ENCODE data around the gene SLC7A1. TPM values are rescaled to one million over a fixed set of nuclear protein-coding genes. Genes with fewer than 3 reads are reported as not detected.

SLC7A1 gene
- polyA plus RNA-seq, 1 experiment = 14.7 TPM

DNA sequence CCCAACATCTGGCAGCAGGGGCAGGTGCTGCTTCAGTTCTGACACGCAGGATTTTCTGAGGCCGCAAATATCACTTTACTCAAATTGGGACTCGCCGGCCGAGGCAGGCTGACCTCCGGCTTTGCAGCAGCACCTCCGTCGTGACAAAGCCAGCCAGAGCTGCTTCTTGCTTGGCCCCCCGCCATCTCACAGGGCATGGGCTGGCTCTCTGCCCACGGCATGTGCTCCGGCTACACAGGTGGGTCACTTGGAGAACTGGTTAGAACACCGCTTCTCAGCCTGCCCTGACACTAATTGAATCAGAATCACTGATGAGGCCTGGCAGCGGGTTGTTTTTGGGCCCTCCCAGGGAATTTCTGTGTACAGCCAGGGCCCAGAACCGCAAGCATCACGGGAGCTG, 112.3 kb downstream of the SLC7A1 start:
- POLR2A ChIA-PET = no interaction called here
- Histone ChIP-seq H3K27ac (ENCODE audit: low read depth, low read length) (no peak overlapping the region), H3K4me3 (ENCODE audit: low read depth, low read length) (no peak overlapping the region), H3K27me3 (ENCODE audit: control insufficient read depth, insufficient read depth, low read length) (peaks cover 41% of the 10 kb centered on the region), H3K9me3 (ENCODE audit: control insufficient read depth, insufficient read depth, low read length) (no peaks in the 10 kb centered on the region)
- CTCF ChIA-PET = no interaction called here
- DNase-seq (ENCODE audit: low read depth, low spot score) = no peak
- TF ChIP-seq, protein P1, sequence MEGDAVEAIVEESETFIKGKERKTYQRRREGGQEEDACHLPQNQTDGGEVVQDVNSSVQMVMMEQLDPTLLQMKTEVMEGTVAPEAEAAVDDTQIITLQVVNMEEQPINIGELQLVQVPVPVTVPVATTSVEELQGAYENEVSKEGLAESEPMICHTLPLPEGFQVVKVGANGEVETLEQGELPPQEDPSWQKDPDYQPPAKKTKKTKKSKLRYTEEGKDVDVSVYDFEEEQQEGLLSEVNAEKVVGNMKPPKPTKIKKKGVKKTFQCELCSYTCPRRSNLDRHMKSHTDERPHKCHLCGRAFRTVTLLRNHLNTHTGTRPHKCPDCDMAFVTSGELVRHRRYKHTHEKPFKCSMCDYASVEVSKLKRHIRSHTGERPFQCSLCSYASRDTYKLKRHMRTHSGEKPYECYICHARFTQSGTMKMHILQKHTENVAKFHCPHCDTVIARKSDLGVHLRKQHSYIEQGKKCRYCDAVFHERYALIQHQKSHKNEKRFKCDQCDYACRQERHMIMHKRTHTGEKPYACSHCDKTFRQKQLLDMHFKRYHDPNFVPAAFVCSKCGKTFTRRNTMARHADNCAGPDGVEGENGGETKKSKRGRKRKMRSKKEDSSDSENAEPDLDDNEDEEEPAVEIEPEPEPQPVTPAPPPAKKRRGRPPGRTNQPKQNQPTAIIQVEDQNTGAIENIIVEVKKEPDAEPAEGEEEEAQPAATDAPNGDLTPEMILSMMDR (IDR thresholded peaks at IDR 0.05; ENCODE audit: low read depth, low read length) = no peak

DNA sequence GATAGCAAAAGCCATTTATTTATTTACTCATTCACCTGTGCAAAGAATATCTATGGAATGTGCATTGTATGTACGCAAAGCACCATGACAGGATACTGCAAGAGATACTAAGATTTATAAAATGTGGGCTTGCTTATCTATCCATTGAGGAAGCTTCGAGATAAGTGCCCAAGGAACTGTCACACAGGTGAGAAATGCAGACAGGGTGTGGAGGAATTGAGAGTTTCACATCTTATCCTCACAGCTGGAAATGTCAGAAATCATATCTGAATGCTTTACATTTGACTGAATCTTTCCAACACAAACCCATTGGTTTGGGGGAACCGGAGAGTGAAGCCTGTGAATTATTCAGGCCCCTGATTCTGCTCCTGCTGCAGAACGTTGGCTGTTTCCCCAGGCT, 113.0 kb downstream of the SLC7A1 start:
- Histone ChIP-seq H3K27ac (ENCODE audit: low read depth, low read length) (no peak overlapping the region), H3K27me3 (ENCODE audit: control insufficient read depth, insufficient read depth, low read length) (peaks cover 38% of the 10 kb centered on the region), H3K4me3 (ENCODE audit: low read depth, low read length) (no peak overlapping the region), H3K9me3 (ENCODE audit: control insufficient read depth, insufficient read depth, low read length) (no peaks in the 10 kb centered on the region)
- ChIA-PET CTCF (no interaction called here), POLR2A (no interaction called here)
- no peak for DNase-seq (ENCODE audit: low read depth, low spot score)
- TF ChIP-seq, protein P1 (IDR thresholded peaks at IDR 0.05; ENCODE audit: low read depth, low read length) = no peak

DNA sequence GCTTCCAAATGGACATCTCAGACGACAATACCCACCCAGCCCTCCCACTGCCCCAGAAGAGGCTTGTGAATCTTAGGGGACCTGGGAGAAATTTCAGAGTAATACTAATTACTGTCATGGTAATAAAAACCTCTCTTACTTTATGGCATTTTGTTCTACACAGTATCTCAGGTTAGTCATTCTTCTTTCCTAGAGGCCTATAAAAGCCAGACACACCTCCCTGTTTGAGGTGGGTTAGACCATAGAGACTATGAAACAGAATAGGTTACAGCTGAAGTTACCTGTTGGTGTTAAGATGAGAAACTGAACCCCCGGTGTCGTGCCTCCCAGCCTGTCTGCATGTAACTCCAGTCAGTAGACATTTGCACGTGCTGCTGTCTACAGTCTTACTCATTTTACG, 113.9 kb downstream of the SLC7A1 start:
- DNase-seq (ENCODE audit: low read depth, low spot score) = no peak
- TF ChIP-seq, protein P1 (IDR thresholded peaks at IDR 0.05; ENCODE audit: low read depth, low read length) = no peak
- H3K4me3 ChIP-seq (ENCODE audit: low read depth, low read length) = no peak overlapping the region
- H3K9me3 ChIP-seq (ENCODE audit: control insufficient read depth, insufficient read depth, low read length) = no peaks in the 10 kb centered on the region
- peaks cover 32% of the 10 kb centered on the region for H3K27me3 ChIP-seq (ENCODE audit: control insufficient read depth, insufficient read depth, low read length)
- ChIA-PET CTCF (no interaction called here), POLR2A (no interaction called here)
- no peak overlapping the region for H3K27ac ChIP-seq (ENCODE audit: low read depth, low read length)

DNA sequence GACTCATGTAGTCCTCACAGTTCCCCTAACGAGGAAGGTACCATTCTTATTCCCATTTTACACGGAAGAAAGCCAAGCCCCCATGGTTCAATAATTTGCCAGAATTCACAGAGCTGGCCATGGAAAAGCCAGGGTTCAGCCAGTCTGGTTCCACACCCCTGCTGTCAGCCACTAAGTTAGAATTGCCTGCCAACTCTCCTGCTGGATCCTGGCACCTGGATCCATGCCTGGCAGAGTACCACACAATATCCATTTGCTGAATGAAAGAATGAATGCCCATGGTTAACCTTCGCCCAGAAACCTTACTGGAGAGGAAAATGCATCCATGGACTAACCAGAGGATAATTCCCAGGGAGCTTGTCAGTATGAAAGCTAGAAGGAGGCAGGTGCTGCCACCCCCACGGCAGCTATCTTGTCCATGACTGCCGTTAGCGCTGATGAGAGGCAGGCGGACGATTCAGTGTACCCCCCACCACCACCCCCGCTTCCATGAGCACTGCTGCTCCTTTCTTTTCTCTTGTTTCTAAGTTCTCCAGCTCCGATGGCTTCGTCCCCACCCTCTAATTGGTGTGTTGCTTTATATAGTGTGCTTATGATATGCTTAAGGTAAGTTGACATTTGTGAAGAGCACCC, 114.5 kb downstream of the SLC7A1 start:
- POLR2A ChIA-PET = no interaction called here
- TF ChIP-seq, protein P1 (IDR thresholded peaks at IDR 0.05; ENCODE audit: low read depth, low read length) = no peak
- CTCF ChIA-PET = interaction anchor here (1.0 kb wide), 1 partner anchor 9 kb away, joined by 3 read pairs; no protein-coding TSS in a partner anchor
- no peak overlapping the region for H3K27ac ChIP-seq (ENCODE audit: low read depth, low read length)
- H3K4me3 ChIP-seq (ENCODE audit: low read depth, low read length) = no peak overlapping the region
- DNase-seq (ENCODE audit: low read depth, low spot score) = no peak
- peaks cover 28% of the 10 kb centered on the region for H3K27me3 ChIP-seq (ENCODE audit: control insufficient read depth, insufficient read depth, low read length)
- no peaks in the 10 kb centered on the region for H3K9me3 ChIP-seq (ENCODE audit: control insufficient read depth, insufficient read depth, low read length)

DNA sequence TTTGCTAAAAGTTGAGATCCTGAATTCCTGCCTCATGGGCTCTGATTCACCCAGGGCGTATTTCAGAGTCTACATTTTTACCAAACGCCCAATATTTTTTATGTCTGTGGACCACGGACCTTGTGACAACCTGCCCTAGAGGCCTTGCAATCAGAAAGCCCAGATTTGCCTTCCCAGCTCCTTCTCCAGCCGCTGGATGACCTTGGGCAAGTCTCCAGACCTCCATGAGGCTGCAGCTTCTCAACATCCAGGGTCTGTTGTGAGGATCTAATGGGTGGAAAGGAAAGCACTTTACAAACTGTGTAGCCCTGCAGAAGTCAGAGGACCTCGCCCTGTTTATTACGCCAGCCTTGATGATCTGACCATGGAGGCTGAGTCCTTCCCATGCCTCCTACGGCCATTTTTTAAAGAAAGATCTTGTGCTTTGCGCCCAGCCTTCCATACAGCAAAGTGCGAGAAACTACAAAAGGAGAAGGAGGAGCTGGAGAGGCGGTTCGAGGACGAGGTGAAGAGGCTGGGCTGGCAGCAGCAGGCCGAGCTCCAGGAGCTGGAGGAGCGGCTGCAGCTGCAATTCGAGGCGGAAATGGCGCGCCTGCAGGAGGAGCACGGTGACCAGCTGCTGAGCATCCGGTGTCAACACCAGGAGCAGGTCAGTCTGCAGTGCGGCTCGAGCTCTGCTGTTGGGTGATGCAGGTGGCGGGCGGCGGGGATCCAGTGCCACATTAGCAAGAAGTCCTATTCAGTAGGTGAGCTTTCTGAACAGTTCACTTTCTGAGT, 115.6 kb downstream of the SLC7A1 start:
- CTCF ChIA-PET = interaction anchor here (1.0 kb wide), 1 partner anchor 8 kb away, joined by 3 read pairs; no protein-coding TSS in a partner anchor

More for the DNA sequence above, 115.6 kb downstream of the SLC7A1 start:
- TF ChIP-seq, protein P1 (IDR thresholded peaks at IDR 0.05; ENCODE audit: low read depth, low read length) = no peak
- Histone ChIP-seq H3K9me3 (ENCODE audit: control insufficient read depth, insufficient read depth, low read length) (no peaks in the 10 kb centered on the region), H3K27me3 (ENCODE audit: control insufficient read depth, insufficient read depth, low read length) (peaks cover 21% of the 10 kb centered on the region), H3K4me3 (ENCODE audit: low read depth, low read length) (no peak overlapping the region), H3K27ac (ENCODE audit: low read depth, low read length) (no peak overlapping the region)
- POLR2A ChIA-PET = no interaction called here
- no peak for DNase-seq (ENCODE audit: low read depth, low spot score)

All from AG04450 (cell line).